ENCODE results near the gene CLEC16A.

CLEC16A gene

GRCh38 chr16:11161439-11161838 lies 217.1 kb downstream of the CLEC16A start:
- H3K9ac ChIP-seq (ENCODE audit: low read depth, low read length) = no peak overlapping the region
- H3K9me3 ChIP-seq (ENCODE audit: insufficient read depth, low read length, severe bottlenecking) = no peaks in the 10 kb centered on the region
- no peak for ATAC-seq (ENCODE audit: insufficient read depth, low read depth)
- no peak for TF ChIP-seq EZH2 (IDR thresholded peaks at IDR 0.05; ENCODE audit: borderline replicate concordance, low read depth, low read length, severe bottlenecking)
- no peak for TF ChIP-seq CTCF (IDR thresholded peaks at IDR 0.05; ENCODE audit: borderline replicate concordance, extremely low read depth, low read length, poor library complexity, severe bottlenecking)
- H4K20me1 ChIP-seq (ENCODE audit: insufficient read depth, low read length) = no peaks in the 10 kb centered on the region
- H3K27ac ChIP-seq (ENCODE audit: low read length) = peak overlapping the region; percentile 52; the same call in 1 of the 2 replicates
- peaks cover 31% of the 10 kb centered on the region for H3K4me1 ChIP-seq (ENCODE audit: insufficient read depth, low read length)
- peaks cover 6% of the 10 kb centered on the region for H3K36me3 ChIP-seq (ENCODE audit: insufficient read depth, low read length)
- no peak overlapping the region for H3K4me2 ChIP-seq (ENCODE audit: insufficient read depth, low read length)
- no peaks in the 10 kb centered on the region for H3K79me2 ChIP-seq (ENCODE audit: insufficient read depth, low read length)
- H3K4me3 ChIP-seq (ENCODE audit: low read depth in 1 of 2, low read length in 2 of 2) = no peak overlapping the region
- no peaks in the 10 kb centered on the region for H3K27me3 ChIP-seq (ENCODE audit: insufficient read depth, low read length, poor library complexity)
- H2AFZ ChIP-seq (ENCODE audit: low read depth, low read length) = no peak overlapping the region
- no peak for DNase-seq

- Histone ChIP-seq H3K4me3 (ENCODE audit: low read depth in 1 of 2, low read length in 2 of 2) (no peak overlapping the region), H3K4me2 (ENCODE audit: insufficient read depth, low read length) (no peak overlapping the region)
Measured at GRCh38 chr16:11161974-11162373, 217.6 kb downstream of the CLEC16A start.

DNA sequence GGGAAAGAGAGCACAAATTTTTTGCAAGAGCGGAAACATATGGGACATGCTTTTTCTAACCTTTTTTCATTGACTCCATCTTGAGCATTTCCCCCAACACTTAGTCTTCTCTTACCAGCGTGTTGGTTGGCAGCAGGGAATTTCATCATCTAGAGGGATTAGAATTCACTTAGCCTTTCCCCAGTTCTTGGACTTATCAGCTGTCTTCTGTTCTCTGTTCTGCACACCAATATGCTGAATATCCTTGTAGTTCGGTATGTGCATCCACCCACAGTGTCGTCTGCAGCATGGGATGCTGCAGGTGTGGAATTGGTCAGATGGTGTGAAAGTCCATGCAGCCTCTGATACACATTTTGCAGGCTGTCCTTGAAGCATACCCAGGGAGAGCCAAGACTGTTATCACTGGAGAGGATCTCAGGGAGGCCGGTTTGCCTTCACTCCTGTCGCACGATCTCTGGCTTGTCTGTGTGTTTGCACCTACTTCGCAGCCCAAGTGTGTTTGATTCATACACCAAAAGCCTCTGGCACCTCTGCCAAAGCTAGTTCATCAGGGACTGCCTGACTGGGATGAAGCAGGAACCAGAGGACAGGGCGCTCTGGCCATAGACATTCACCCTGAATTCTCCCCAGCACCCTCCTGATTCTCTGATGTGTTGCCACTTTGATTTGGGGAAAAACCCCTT lies 218.4 kb downstream of the CLEC16A start:
- Histone ChIP-seq H3K4me3 (ENCODE audit: low read depth in 1 of 2, low read length in 2 of 2) (no peak overlapping the region), H3K36me3 (ENCODE audit: insufficient read depth, low read length) (peaks cover 18% of the 10 kb centered on the region), H4K20me1 (ENCODE audit: insufficient read depth, low read length) (no peaks in the 10 kb centered on the region), H3K4me2 (ENCODE audit: insufficient read depth, low read length) (no peak overlapping the region), H2AFZ (ENCODE audit: low read depth, low read length) (no peak overlapping the region), H3K9ac (ENCODE audit: low read depth, low read length) (no peak overlapping the region), H3K9me3 (ENCODE audit: insufficient read depth, low read length, severe bottlenecking) (no peaks in the 10 kb centered on the region), H3K27ac (ENCODE audit: low read length) (peak overlapping the region; percentile 8; the same call in 1 of the 2 replicates), H3K4me1 (ENCODE audit: insufficient read depth, low read length) (peaks cover 22% of the 10 kb centered on the region), H3K79me2 (ENCODE audit: insufficient read depth, low read length) (no peaks in the 10 kb centered on the region), H3K27me3 (ENCODE audit: insufficient read depth, low read length, poor library complexity) (no peaks in the 10 kb centered on the region)
- ATAC-seq (ENCODE audit: insufficient read depth, low read depth) = no peak
- no peak for DNase-seq
- TF ChIP-seq EZH2 (IDR thresholded peaks at IDR 0.05; ENCODE audit: borderline replicate concordance, low read depth, low read length, severe bottlenecking) (no peak), CTCF (IDR thresholded peaks at IDR 0.05; ENCODE audit: borderline replicate concordance, extremely low read depth, low read length, poor library complexity, severe bottlenecking) (no peak)

More at GRCh38 chr16:11161974-11162373, 217.6 kb downstream of the CLEC16A start:
- no peak overlapping the region for H2AFZ ChIP-seq (ENCODE audit: low read depth, low read length)
- peaks cover 12% of the 10 kb centered on the region for H3K36me3 ChIP-seq (ENCODE audit: insufficient read depth, low read length)
- H4K20me1 ChIP-seq (ENCODE audit: insufficient read depth, low read length) = no peaks in the 10 kb centered on the region
- no peak for DNase-seq
- H3K9me3 ChIP-seq (ENCODE audit: insufficient read depth, low read length, severe bottlenecking) = no peaks in the 10 kb centered on the region
- ATAC-seq (ENCODE audit: insufficient read depth, low read depth) = no peak
- peak overlapping the region; percentile 13; the same call in 1 of the 2 replicates for H3K27ac ChIP-seq (ENCODE audit: low read length)
- H3K9ac ChIP-seq (ENCODE audit: low read depth, low read length) = no peak overlapping the region
- H3K4me1 ChIP-seq (ENCODE audit: insufficient read depth, low read length) = peaks cover 29% of the 10 kb centered on the region
- H3K79me2 ChIP-seq (ENCODE audit: insufficient read depth, low read length) = no peaks in the 10 kb centered on the region
- no peaks in the 10 kb centered on the region for H3K27me3 ChIP-seq (ENCODE audit: insufficient read depth, low read length, poor library complexity)
- TF ChIP-seq CTCF (IDR thresholded peaks at IDR 0.05; ENCODE audit: borderline replicate concordance, extremely low read depth, low read length, poor library complexity, severe bottlenecking) (no peak), EZH2 (IDR thresholded peaks at IDR 0.05; ENCODE audit: borderline replicate concordance, low read depth, low read length, severe bottlenecking) (no peak)
